ENCODE measurements around the gene PRIMA1.

Gene PRIMA1

GRCh38 chr14:93753647-93754046 is 34.6 kb downstream of the PRIMA1 start:
- no peak for DNase-seq (ENCODE audit: low spot score)

GRCh38 chr14:93752980-93753561 is 35.2 kb downstream of the PRIMA1 start:
- DNase-seq (ENCODE audit: low spot score): no peak

- no peak for DNase-seq (ENCODE audit: low spot score)
Observed at GRCh38 chr14:93751946-93752655, 36.2 kb downstream of the PRIMA1 start.

GRCh38 chr14:93749076-93749420 is 39.2 kb downstream of the PRIMA1 start:
- DNase-seq (ENCODE audit: low spot score): no peak

- no peak for DNase-seq (ENCODE audit: low spot score)
Observed at GRCh38 chr14:93748208-93749075, 39.8 kb downstream of the PRIMA1 start.

GRCh38 chr14:93747560-93747959 is 40.7 kb downstream of the PRIMA1 start:
- DNase-seq (ENCODE audit: low spot score): no peak

GRCh38 chr14:93747102-93747501 is 41.2 kb downstream of the PRIMA1 start:
- no peak for DNase-seq (ENCODE audit: low spot score)

- no peak for DNase-seq (ENCODE audit: low spot score)
Observed at GRCh38 chr14:93745603-93746273, 42.5 kb downstream of the PRIMA1 start.

GRCh38 chr14:93744876-93745275 is 43.4 kb downstream of the PRIMA1 start:
- DNase-seq (ENCODE audit: low spot score): no peak

- DNase-seq (ENCODE audit: low spot score): no peak
Observed at GRCh38 chr14:93744176-93744575, 44.1 kb downstream of the PRIMA1 start.

GRCh38 chr14:93743270-93744060 is 44.8 kb downstream of the PRIMA1 start:
- no peak for DNase-seq (ENCODE audit: low spot score)

GRCh38 chr14:93742761-93743160 is 45.5 kb downstream of the PRIMA1 start:
- no peak for DNase-seq (ENCODE audit: low spot score)

- DNase-seq (ENCODE audit: low spot score): no peak
Observed at GRCh38 chr14:93741556-93742230, 46.6 kb downstream of the PRIMA1 start.

- no peak for DNase-seq (ENCODE audit: low spot score)
Observed at GRCh38 chr14:93737634-93738033, 50.7 kb downstream of the PRIMA1 start.

- no peak for DNase-seq (ENCODE audit: low spot score)
Observed at GRCh38 chr14:93736378-93737014, 51.8 kb downstream of the PRIMA1 start.

GRCh38 chr14:93735206-93735605 is 53.1 kb downstream of the PRIMA1 start:
- no peak for DNase-seq (ENCODE audit: low spot score)

- DNase-seq (ENCODE audit: low spot score): peak; percentile 40
Observed at GRCh38 chr14:93734086-93734822, 54.0 kb downstream of the PRIMA1 start.

- no peak for DNase-seq (ENCODE audit: low spot score)
Observed at GRCh38 chr14:93733631-93734030, 54.7 kb downstream of the PRIMA1 start.

- DNase-seq (ENCODE audit: low spot score): no peak
Observed at GRCh38 chr14:93733231-93733630, 55.1 kb downstream of the PRIMA1 start.

- DNase-seq (ENCODE audit: low spot score): no peak
Observed at GRCh38 chr14:93732524-93732923, 55.8 kb downstream of the PRIMA1 start.

All from germinal center (tissue), 1 donor.